HG02943 (cell line): ENCODE data around the gene MDGA2.
"Not testable (repeated sequence)": the region's sequence is repeated elsewhere in the genome, so short reads cannot be mapped to it uniquely, and the experiment has no call there.

Source experiments
- ATAC-seq: cut with Tn5 transposase; IDR thresholded peaks from one replicate; pipeline ENCODE4 v1.9.1; 2021; ENCODE audit warnings: mild to moderate bottlenecking, low read depth, moderate library complexity; ENCODE audit not compliant: unreplicated experiment

The MDGA2 gene

DNA sequence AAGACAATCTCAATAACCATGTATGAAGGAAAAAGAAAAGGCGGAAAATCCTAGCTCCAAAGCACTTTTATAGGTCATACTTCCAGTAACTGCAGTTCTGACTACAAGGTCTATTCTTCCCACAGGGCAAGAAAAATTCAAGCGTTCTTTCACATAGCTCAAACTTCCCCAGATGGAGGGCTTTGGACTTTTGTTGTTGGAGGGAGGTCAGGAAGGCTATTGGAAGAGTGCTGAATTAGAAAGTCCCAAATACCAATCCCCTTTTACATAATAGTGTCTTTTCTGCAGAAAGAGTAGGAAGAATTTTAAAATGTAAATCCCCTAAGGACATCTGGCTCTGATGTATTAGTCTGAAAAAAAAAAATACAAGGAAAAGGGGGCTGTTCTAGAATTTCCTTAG lies 309.4 kb downstream of the MDGA2 start:
- ATAC-seq = no peak

DNA sequence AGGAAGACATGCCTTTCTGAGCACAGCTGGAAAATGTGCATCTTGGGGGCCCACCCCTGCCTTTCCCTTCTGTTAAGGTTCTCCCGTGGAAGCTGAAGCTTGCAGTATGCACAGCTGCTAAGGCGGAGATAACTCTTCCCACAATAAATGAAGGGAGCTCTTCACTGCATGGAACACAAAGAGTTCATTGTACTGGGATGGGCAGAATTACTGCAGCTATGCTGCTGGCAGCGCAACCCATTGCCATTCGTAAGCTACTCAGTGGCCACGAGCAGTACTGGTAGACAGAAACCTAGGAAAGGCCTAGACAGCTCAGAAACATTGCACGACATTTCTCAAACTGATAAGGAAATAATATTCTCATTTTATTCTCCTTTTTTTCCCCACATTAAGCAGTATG lies 310.2 kb downstream of the MDGA2 start:
- ATAC-seq = no peak

DNA sequence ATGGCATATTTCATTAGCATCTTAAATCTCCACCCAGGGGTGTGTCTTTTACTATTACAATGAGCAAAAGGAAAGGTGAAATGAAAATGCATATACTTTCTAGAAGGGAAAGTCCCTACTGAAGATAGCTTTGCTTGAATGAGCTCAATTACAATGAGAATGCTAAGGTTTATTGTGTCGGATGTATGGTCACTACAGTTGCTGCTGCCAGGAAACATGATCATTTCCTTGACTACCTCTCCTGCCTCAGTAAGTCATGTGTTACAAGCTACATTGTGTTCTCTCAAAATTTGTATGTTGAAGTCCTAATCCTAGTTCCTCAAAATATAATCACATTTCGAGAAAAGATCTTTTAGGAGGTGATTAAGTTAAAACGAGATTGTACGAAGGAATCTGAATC lies 322.2 kb downstream of the MDGA2 start:
- ATAC-seq = no peak

GRCh38 chr14:47346849-47347248 lies 328.6 kb downstream of the MDGA2 start:
- ATAC-seq = no peak

DNA sequence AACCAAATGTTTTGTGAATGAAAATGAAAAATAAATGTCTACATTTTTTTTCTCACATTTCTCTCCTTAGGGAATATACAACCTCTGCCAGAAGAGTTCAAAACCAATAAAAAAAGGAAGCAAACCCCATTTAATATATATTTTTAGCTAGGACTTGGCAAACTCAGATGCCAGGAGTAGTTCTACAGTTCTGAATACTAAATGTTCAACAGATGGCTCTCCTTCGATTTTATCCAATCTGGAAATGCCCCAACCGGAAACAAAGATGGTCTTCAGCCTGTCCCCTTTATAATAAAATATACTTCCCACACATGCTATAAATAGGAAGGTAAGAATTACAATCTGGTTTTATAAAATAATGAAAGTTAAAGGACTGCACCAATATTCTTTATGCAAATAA lies 330.4 kb downstream of the MDGA2 start:
- ATAC-seq = no peak

GRCh38 chr14:47332939-47333338 lies 342.5 kb downstream of the MDGA2 start:
- no peak for ATAC-seq

DNA sequence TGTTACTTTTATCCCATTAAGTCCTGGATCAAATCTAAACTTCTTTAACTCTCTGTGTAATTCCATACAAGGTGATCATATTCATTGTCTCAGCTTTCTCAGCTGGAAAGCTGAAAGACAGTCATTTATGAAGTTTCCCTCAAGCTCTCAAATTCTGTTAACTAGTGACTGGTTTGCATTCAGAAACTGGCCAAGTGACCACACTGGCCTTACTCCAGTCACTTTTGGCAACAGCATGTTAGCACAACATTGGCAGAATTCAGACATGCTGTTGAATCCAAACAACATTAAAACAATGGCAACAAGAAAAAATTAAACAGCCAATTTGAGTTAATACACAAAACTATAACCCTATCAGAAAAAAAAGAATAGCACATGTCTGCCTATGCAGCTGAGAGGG lies 343.3 kb downstream of the MDGA2 start:
- no peak for ATAC-seq

DNA sequence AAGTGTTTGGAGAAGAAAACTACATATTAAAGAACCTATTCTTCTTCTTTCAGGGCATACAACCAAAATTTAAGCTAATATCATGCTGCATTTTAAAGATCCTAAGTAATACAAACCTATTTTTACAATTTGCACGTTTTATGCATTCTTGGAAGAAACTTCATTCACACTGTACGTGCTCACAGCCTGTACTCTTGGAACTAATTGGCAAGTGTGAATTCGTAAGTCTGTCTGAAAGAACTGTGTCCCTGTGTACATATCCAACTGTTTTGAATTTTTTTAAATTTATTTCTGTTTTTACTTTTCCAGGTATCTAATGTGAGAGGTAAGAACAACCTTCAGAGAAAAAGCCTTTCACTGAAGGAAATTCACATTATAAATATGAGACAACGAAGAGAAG lies 347.0 kb downstream of the MDGA2 start:
- no peak for ATAC-seq

DNA sequence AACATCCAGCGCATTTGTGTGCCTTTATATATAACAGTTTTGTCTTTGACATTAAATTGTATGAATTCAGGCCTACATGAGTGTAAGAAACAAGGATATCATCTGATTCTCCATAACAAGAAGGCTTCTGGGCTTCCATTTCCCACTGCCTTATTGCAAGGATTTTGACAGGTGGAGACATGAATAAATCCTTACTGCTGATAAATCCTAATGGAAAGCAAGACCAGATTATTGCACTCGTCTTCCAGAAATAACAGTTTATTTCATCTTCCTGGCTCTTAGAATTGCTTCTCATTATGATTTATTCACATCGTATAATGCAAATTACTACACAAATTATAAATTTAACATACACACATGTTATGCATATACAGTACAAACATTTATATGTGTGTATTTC lies 348.1 kb downstream of the MDGA2 start:
- ATAC-seq = no peak

DNA sequence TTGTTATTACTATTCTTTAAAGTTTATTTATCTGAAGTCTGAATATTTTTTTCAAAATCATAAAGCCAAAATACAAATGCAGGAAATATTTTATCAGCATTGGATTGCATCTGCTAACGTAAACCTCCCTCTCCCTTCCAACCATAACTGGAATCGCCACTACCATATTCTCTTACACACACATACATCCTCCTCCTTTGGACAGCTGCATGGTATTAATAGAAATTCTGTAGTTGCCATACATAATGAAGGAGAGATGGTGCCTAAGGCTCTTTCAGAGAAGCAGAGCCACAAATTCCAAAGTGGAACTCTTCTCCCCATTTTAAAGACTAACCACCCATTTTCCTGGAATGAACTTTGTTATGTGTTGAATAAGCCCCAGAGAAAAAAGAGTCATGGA lies 352.7 kb downstream of the MDGA2 start:
- ATAC-seq = no peak

DNA sequence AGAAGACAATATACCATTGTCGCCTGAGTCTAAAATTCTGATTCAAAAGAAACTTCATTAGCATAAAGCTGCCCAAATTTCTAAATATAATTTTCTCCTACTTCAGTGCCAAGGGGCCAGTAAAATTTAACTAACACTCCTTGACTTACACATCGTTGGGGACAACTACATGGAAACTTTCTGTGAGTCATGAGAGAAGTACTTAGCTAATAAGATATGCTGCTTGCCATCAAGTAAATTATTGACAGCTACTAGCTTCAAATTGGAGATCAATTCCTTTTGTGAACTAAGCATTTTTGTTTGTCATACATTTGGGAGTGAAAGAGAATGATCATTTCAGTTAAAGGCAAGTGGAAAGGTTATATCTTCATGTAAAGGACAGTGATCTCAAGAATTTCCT lies 373.3 kb downstream of the MDGA2 start:
- ATAC-seq = no peak

GRCh38 chr14:47300796-47301195 lies 374.6 kb downstream of the MDGA2 start:
- ATAC-seq = no peak

DNA sequence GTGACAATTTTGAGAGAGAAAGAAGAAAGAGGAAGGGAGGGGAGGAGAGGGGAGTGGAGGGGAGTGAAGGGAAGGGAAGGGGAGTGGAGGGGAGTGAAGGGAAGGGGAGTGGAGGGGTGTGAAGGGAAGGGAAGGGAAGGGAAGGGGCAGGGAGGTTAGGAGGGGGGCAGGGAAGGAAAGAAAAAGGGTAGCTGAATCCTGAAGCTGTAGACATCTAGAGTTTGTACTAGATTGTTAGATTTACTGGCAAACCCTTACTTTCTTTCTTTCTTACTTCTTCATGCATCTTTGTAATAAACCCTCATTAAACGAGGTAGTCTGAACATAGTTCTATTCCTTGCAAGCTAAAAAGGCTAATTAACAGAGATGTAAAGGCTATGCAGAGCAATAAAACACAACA lies 378.0 kb downstream of the MDGA2 start:
- no peak for ATAC-seq

- no peak for ATAC-seq
Observed at GRCh38 chr14:47284283-47284682, 391.1 kb downstream of the MDGA2 start.

DNA sequence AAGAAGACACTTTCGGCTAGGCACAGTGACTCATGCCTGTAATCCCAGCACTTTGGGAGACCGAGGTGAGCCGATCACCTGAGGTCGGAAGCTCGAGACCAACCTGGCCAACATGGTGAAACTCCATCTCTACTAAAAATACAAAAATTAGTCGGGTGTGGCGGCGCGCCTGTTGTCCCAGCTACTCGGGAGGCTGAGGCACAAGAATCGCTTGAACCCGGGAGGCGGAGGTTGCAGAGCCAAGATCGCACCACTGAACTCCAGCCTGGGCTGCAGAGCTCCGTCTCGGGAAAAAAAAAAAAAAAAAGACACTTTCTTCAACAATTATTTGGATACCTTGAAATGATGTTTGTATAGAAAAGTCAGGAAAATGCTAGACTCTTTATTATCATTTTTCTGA lies 393.6 kb downstream of the MDGA2 start:
- ATAC-seq = not testable (repeated sequence)

- no peak for ATAC-seq
Observed at GRCh38 chr14:47278233-47278842, 397.1 kb downstream of the MDGA2 start.

GRCh38 chr14:47277703-47278102 lies 397.7 kb downstream of the MDGA2 start:
- no peak for ATAC-seq

DNA sequence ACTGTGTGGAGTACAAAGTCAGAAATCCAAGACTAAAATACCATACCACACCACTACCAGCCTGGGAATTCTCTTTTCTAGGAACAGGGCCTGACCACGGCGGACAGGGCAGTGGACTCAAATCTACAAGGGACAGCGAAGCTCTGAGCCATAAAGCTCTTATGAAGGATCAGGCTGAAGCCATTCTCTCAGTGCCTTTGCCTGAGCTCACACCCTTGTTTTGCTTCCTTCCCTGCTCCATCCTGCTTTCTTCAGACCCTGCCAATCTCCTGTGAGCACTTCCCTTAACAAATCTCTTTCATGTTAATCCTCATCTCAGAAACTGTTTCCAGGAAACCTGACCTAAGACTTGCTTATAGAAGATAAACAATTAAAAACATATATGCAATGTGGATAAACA lies 398.5 kb downstream of the MDGA2 start:
- ATAC-seq = no peak

DNA sequence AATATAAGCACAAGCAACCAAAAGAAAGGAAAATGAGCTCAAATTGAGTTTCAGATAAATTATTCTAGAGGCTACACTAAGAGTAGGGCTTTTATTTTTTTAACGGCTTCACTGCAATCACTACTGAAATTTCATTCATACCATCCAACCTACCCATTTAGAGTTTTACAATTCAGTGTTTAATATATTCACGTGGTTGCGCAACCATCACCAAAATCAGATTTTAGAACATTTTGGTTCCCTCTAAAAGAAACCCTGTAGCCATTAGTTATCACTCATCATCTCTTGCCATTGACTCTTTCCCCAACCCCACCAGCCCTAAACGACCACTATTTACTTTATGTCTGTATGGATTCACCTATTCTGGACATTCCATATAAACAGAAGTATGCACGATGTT lies 401.5 kb downstream of the MDGA2 start:
- ATAC-seq = no peak

GRCh38 chr14:47270715-47271114 lies 404.7 kb downstream of the MDGA2 start:
- no peak for ATAC-seq

GRCh38 chr14:47269756-47270492 lies 405.5 kb downstream of the MDGA2 start:
- ATAC-seq = no peak

DNA sequence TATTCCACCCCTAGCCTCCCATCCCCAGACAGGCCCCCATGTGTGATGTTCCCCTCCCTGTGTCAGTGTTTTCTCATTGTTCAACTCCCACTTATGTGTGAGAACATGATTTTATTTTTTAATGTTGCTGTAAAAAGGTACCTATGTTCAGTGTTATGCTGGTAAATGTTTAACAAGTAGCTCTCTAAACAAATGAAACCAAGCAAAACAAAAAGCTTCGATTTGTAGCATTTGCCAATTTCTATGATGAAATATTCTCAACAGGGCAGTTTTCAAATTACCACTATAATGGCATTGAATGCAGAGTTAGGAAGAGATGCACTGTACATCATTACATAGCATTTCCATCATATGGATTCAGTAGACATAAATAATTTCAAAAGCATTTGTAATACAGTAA lies 410.6 kb downstream of the MDGA2 start:
- no peak for ATAC-seq
